GM12865 (cell line): ENCODE measurements around the gene TMEM184A.

Experiments
- DNase-seq: peaks from one replicate; pipeline ENCODE4 v3.0.0; 2010; ENCODE audit warnings: low read depth
- H3K4me3 ChIP-seq: 2 replicates; pipeline ENCODE4 v1.5.1; 2011; ENCODE audit warnings: mild to moderate bottlenecking, low read depth, low read length, control low read depth
- TF ChIP-seq, protein P1 (sequence below): IDR thresholded peaks from 2 replicates; pipeline ENCODE4 v1.5.1; 2011; ENCODE audit warnings: low read length, control low read depth, low read depth, inconsistent platforms; ENCODE audit not compliant: insufficient read depth; ENCODE audit errors: missing control alignments

TMEM184A gene

DNA sequence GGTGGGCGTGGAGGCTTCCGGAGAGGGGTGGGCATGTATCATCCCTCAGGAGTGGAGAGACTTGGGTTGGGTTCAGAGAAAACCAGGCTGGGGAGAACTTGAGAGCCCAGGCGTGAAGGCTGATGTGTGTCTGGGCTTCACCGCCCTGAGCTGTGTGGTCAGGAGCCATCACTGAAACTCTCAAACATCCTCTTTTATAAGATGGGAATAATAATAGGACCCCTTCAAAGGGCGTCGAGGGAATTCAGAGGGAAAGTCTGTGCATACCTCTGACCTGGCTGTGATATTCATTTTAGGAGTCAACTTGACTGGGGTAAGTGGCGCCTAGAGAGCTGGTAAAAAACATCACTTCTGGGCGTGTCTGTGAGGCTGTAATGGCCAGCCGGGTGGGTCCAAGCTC is 34.9 kb upstream of the TMEM184A start:
- no peak overlapping the region for H3K4me3 ChIP-seq
- no peak for DNase-seq
- TF ChIP-seq, protein P1, sequence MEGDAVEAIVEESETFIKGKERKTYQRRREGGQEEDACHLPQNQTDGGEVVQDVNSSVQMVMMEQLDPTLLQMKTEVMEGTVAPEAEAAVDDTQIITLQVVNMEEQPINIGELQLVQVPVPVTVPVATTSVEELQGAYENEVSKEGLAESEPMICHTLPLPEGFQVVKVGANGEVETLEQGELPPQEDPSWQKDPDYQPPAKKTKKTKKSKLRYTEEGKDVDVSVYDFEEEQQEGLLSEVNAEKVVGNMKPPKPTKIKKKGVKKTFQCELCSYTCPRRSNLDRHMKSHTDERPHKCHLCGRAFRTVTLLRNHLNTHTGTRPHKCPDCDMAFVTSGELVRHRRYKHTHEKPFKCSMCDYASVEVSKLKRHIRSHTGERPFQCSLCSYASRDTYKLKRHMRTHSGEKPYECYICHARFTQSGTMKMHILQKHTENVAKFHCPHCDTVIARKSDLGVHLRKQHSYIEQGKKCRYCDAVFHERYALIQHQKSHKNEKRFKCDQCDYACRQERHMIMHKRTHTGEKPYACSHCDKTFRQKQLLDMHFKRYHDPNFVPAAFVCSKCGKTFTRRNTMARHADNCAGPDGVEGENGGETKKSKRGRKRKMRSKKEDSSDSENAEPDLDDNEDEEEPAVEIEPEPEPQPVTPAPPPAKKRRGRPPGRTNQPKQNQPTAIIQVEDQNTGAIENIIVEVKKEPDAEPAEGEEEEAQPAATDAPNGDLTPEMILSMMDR, result no peak

DNA sequence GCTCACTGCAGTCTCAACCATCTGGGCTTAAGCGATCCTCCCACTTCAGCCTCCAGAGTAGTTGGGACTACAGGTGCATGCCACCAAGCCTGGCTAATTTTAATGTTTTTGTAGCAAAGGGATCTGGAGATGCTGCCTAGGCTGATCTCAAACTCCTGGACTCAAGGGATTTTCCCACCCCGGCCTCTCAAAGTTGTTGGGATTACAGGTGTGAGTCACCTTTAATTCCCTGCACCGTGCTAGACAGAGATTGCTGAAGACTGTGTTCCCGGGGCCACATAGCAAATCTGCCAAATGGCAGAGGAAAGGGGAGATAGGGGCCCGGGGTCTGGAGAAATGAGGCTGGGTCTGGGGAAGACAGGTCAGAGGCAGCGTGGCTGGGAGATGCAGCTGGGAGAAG is 34.5 kb upstream of the TMEM184A start:
- DNase-seq, result no peak
- TF ChIP-seq, protein P1, result no peak
- H3K4me3 ChIP-seq, result no peak overlapping the region

DNA sequence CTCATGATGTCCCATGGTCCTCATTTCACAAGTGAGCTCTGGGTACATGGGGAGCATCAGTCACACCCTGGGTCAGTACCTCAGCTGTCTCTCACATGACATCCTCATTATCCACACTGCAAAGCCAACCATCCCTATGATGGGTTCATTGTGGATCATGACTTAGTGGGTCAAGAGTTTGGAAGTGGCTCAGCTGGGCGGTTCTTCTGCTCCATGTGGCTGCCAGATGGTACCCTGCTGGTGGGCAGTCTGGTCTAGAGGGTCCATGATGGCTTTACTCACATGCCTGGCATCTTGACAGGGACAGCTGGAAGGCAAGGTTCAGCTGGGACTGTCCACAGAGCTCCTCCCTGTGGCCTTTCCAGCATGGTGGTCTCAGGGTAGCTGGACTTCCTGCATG is 33.0 kb upstream of the TMEM184A start:
- TF ChIP-seq, protein P1, result no peak
- no peak for DNase-seq
- no peak overlapping the region for H3K4me3 ChIP-seq

DNA sequence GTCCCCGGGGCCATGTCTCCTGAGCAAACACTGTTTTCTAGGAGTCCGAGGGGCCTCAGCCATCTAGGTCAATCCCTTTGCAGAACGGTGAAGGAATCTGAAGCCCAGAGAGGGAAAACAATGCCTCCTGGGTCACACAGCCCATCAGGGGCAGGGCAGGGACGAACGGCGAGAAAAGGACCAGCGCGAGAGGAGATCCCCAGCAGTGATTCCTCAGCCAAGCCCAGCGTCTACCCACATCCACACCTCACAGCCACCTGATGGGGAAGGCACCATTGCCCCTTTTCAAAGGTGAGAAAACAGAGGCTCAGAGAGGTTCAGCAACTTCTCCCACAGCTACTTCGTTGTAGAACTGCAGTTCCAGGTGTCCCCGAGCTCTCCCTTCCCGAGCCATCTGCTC is 31.7 kb upstream of the TMEM184A start:
- TF ChIP-seq, protein P1, result no peak
- no peak overlapping the region for H3K4me3 ChIP-seq
- DNase-seq, result no peak

DNA sequence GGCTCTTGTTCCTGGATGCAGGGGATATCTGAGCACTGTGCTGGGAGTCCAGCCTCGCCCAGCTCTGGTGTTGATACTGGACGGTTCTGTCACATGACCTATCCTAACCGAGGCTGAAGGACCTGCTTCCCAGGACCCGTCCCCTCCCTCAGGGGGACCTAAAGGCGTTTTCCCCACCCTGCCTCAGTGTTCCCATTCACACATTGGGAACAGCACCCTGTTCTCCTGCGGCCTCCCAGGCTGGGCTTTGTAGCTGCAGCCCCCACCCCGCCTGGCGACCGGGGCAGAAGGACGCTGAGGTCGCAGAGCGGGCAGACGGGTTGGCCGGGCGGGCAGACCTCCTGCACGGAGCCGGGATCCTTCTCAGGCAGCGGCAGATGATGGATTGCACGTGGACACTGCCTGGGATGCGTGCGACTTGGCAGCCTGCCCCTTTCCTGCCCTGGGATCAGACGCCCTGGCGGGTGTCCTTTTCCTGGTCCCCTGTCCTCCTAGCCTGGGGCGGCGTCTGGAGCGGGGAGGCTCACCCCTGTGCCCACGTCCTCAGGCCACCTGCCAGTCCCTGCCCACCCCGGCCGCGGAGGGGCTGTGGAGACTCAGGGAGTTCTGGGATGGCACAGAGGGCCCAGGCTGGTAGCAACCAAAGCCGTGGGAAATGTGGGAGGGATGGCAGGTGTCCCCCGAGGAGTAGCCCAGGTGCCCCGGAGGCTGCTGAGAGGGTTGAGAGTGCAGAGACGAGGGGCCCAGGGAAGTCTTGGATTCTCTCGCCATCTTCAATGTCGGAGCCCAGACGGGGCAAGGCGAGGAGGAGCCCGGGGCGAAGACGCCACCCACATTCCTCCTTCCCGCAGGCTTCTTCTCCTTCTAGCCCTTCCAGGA is 31.1 kb upstream of the TMEM184A start:
- no peak overlapping the region for H3K4me3 ChIP-seq
- TF ChIP-seq, protein P1, result no peak
- DNase-seq, result no peak

DNA sequence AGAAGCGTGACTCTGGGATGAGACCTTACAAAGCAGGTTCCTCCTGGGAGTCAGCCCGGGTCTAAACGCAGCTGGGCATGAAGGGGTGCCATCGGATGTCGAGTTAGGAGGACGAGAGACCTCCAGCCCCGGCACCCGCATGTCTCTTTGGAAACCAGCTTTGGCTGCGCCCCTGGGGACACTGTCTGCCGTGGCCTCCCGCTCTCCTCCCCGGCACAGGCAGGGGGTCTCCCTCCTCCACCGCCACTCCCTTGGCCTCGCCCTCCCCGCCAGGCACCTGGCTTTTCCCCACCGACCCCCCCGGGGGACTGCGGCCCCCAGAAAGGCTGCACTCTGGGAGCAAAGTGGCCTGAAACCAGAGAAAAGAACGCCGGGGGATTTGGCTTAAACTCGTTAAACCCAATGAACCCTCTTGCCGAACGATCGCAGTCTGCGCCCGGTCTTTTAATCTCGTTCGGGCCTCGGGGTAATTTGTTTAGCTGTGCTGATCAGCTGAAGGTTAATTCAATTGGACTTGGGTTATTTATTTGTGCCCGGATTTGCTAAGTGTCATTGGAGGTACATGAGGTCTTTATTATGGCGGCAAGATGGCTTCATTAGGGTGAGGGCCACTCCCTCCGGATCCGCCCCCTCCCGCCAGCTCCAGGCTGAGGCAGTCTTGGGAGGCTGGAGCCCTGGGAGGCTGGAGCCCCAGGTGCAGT is 30.3 kb upstream of the TMEM184A start:
- no peak for DNase-seq
- no peak overlapping the region for H3K4me3 ChIP-seq
- TF ChIP-seq, protein P1, result no peak
